ENCODE results near the gene NEK10.

Gene NEK10

GRCh38 chr3:27105904-27106303 is 263.3 kb downstream of the NEK10 start:
- Histone ChIP-seq H3K9ac (ENCODE audit: low read length) (no peak overlapping the region), H3K9me3 (ENCODE audit: control insufficient read depth, low read length) (no peaks in the 10 kb centered on the region), H3K27me3 (ENCODE audit: control insufficient read depth, insufficient read depth, low read length) (no peaks in the 10 kb centered on the region), H3K4me1 (ENCODE audit: control insufficient read depth, insufficient read depth, low read length) (no peaks in the 10 kb centered on the region), H3K4me3 (ENCODE audit: low read length) (no peak overlapping the region), H3K36me3 (ENCODE audit: control insufficient read depth, insufficient read depth, low read length) (no peaks in the 10 kb centered on the region)

DNA sequence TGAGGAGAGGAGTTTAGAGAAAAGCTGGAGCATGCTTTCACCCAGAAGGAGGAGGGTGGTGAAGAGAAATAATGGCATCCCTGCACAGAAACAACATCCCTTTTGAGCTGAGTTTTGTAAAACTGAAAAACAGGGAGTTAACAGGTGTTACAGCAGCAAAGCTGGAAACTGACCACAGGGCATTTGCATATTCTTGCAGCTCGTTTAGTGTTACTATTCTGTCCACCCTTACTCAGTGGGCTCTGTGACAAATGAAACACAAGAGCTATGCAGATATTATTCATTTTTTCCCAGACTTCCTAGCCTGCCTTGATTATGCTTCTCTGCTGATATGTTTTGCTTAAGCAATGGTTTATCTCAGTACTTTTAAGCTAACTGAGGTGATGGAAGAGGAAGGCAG is 272.0 kb downstream of the NEK10 start:
- Histone ChIP-seq H3K27me3 (ENCODE audit: control insufficient read depth, insufficient read depth, low read length) (no peaks in the 10 kb centered on the region), H3K9ac (ENCODE audit: low read length) (no peak overlapping the region), H3K4me3 (ENCODE audit: low read length) (no peak overlapping the region), H3K4me1 (ENCODE audit: control insufficient read depth, insufficient read depth, low read length) (no peaks in the 10 kb centered on the region), H3K9me3 (ENCODE audit: control insufficient read depth, low read length) (no peaks in the 10 kb centered on the region), H3K36me3 (ENCODE audit: control insufficient read depth, insufficient read depth, low read length) (no peaks in the 10 kb centered on the region)

GRCh38 chr3:27095553-27096222 is 273.5 kb downstream of the NEK10 start:
- Histone ChIP-seq H3K36me3 (ENCODE audit: control insufficient read depth, insufficient read depth, low read length) (no peaks in the 10 kb centered on the region), H3K4me1 (ENCODE audit: control insufficient read depth, insufficient read depth, low read length) (no peaks in the 10 kb centered on the region)

GRCh38 chr3:27094721-27095120 is 274.5 kb downstream of the NEK10 start:
- Histone ChIP-seq H3K36me3 (ENCODE audit: control insufficient read depth, insufficient read depth, low read length) (no peaks in the 10 kb centered on the region), H3K27me3 (ENCODE audit: control insufficient read depth, insufficient read depth, low read length) (no peaks in the 10 kb centered on the region), H3K4me1 (ENCODE audit: control insufficient read depth, insufficient read depth, low read length) (no peaks in the 10 kb centered on the region), H3K9me3 (ENCODE audit: control insufficient read depth, low read length) (no peaks in the 10 kb centered on the region), H3K9ac (ENCODE audit: low read length) (no peak overlapping the region), H3K4me3 (ENCODE audit: low read length) (no peak overlapping the region)

More at GRCh38 chr3:27095553-27096222, 273.5 kb downstream of the NEK10 start:
- Histone ChIP-seq H3K9ac (ENCODE audit: low read length) (no peak overlapping the region), H3K4me3 (ENCODE audit: low read length) (no peak overlapping the region), H3K27me3 (ENCODE audit: control insufficient read depth, insufficient read depth, low read length) (no peaks in the 10 kb centered on the region), H3K9me3 (ENCODE audit: control insufficient read depth, low read length) (no peaks in the 10 kb centered on the region)

DNA sequence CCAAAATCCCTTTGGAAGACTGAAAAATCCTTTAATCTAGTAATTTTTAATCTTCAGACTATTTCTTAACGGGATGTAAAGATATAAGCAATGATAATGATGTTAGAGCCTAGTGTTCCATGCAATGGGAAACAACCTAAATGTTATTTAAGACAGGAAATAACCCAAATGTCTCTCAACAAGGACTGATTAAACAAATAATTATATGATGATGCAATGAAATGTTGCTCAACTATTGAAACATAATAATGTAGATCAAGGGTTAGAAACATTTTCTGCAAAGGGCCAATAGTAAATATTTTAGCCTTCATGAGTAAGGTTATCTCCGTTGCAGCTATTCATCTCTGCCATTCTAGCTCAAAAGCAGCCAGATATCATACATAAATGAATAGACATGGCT is 275.4 kb downstream of the NEK10 start:
- no peaks in the 10 kb centered on the region for H3K27me3 ChIP-seq (ENCODE audit: control insufficient read depth, insufficient read depth, low read length)
- H3K4me1 ChIP-seq (ENCODE audit: control insufficient read depth, insufficient read depth, low read length): no peaks in the 10 kb centered on the region
- H3K4me3 ChIP-seq (ENCODE audit: low read length): no peak overlapping the region
- H3K9me3 ChIP-seq (ENCODE audit: control insufficient read depth, low read length): no peaks in the 10 kb centered on the region
- no peak overlapping the region for H3K9ac ChIP-seq (ENCODE audit: low read length)
- H3K36me3 ChIP-seq (ENCODE audit: control insufficient read depth, insufficient read depth, low read length): no peaks in the 10 kb centered on the region

- no peaks in the 10 kb centered on the region for H3K27me3 ChIP-seq (ENCODE audit: control insufficient read depth, insufficient read depth, low read length)
- no peaks in the 10 kb centered on the region for H3K4me1 ChIP-seq (ENCODE audit: control insufficient read depth, insufficient read depth, low read length)
- no peak overlapping the region for H3K4me3 ChIP-seq (ENCODE audit: low read length)
- no peak overlapping the region for H3K9ac ChIP-seq (ENCODE audit: low read length)
- no peaks in the 10 kb centered on the region for H3K36me3 ChIP-seq (ENCODE audit: control insufficient read depth, insufficient read depth, low read length)
- H3K9me3 ChIP-seq (ENCODE audit: control insufficient read depth, low read length): no peaks in the 10 kb centered on the region
Observed at GRCh38 chr3:27090275-27091041, 278.7 kb downstream of the NEK10 start.

DNA sequence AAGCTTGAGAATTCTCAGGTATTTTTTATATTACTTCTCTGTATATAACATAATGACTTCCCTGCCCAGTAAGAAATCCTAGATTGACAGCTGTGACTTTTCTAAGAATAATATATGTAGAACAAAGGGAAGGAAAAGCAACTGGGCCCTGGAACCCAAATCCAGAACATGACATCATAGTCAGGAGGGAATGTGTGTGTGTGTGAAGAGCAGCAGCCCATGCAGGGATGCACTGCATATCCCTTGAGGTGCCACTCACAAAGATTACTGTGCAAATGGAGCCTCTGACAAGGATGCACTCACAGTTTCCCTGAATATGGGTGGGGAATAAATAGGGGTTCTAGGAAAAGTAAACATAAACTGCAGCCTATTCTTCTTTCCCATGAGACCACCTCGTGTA is 279.5 kb downstream of the NEK10 start:
- no peak overlapping the region for H3K4me3 ChIP-seq (ENCODE audit: low read length)
- H3K4me1 ChIP-seq (ENCODE audit: control insufficient read depth, insufficient read depth, low read length): no peaks in the 10 kb centered on the region
- H3K36me3 ChIP-seq (ENCODE audit: control insufficient read depth, insufficient read depth, low read length): no peaks in the 10 kb centered on the region
- no peaks in the 10 kb centered on the region for H3K27me3 ChIP-seq (ENCODE audit: control insufficient read depth, insufficient read depth, low read length)
- H3K9ac ChIP-seq (ENCODE audit: low read length): no peak overlapping the region
- no peaks in the 10 kb centered on the region for H3K9me3 ChIP-seq (ENCODE audit: control insufficient read depth, low read length)

DNA sequence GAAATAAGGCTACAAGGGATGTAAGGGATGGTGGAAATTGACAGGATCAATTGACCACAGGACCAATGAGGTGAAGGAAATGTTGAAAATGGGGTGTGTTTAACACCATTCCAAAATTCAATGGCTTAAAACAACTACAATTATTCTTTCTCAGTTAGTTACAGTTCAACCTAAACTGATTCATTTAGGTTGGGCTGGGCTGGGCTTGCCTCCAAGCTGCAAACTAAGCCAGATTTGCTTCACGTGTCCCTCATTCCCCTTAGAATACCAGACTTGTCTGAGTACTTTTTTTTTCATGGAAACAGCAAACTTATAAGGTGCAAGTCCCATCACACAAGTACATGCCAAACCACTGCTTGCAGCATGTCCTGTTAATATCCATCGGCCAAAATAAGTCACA is 280.1 kb downstream of the NEK10 start:
- H3K27me3 ChIP-seq (ENCODE audit: control insufficient read depth, insufficient read depth, low read length): no peaks in the 10 kb centered on the region
- no peak overlapping the region for H3K4me3 ChIP-seq (ENCODE audit: low read length)
- no peaks in the 10 kb centered on the region for H3K4me1 ChIP-seq (ENCODE audit: control insufficient read depth, insufficient read depth, low read length)
- H3K36me3 ChIP-seq (ENCODE audit: control insufficient read depth, insufficient read depth, low read length): no peaks in the 10 kb centered on the region
- no peak overlapping the region for H3K9ac ChIP-seq (ENCODE audit: low read length)
- H3K9me3 ChIP-seq (ENCODE audit: control insufficient read depth, low read length): no peaks in the 10 kb centered on the region

DNA sequence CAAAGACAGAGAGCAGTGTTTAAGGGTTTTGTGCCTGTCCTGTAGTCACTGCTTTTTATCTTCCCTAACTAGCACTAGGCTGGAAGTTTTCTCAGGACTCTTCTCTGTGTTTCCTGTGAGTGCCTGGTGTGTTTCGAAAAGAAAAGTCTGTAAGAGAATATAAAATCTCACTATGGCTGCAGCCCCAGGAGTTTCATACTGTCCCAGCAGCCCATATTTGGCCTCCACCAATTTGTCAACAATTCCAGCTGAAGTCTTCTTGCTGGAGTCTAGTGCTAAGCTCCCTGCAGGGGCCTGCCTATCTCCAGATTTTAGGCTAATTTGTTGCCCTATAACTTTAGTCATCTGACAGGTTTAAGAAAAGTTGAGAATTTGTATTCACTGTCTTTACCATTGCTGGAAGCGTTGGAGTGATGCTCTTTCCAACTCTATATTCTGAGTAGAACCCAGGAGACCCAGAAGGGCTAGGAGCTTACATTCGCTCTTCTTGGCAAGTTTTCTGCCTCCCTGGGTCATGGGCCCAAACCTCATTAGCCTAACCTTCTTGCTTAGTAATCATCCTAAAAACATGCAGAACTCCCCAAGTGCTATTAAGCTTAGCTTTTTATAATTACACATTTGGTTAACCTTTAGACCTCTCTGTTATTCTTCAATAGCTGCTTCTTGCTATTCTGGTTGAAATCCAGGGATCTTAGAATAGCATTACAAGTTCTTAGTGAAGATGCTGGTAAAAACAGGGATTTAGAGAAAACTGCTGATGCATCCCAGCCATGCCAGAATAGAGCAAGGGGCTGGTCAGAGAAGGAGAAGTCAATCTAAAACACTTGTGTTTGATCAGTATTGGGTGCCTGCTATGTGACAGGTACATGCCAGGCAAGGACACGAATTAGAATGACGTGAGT is 283.1 kb downstream of the NEK10 start:
- Histone ChIP-seq H3K4me3 (ENCODE audit: low read length) (no peak overlapping the region), H3K9me3 (ENCODE audit: control insufficient read depth, low read length) (no peaks in the 10 kb centered on the region), H3K4me1 (ENCODE audit: control insufficient read depth, insufficient read depth, low read length) (no peaks in the 10 kb centered on the region), H3K36me3 (ENCODE audit: control insufficient read depth, insufficient read depth, low read length) (no peaks in the 10 kb centered on the region), H3K9ac (ENCODE audit: low read length) (no peak overlapping the region), H3K27me3 (ENCODE audit: control insufficient read depth, insufficient read depth, low read length) (no peaks in the 10 kb centered on the region)

- no peaks in the 10 kb centered on the region for H3K36me3 ChIP-seq (ENCODE audit: control insufficient read depth, insufficient read depth, low read length)
- no peak overlapping the region for H3K4me3 ChIP-seq (ENCODE audit: low read length)
- H3K9me3 ChIP-seq (ENCODE audit: control insufficient read depth, low read length): no peaks in the 10 kb centered on the region
- H3K9ac ChIP-seq (ENCODE audit: low read length): no peak overlapping the region
- H3K27me3 ChIP-seq (ENCODE audit: control insufficient read depth, insufficient read depth, low read length): no peaks in the 10 kb centered on the region
- no peaks in the 10 kb centered on the region for H3K4me1 ChIP-seq (ENCODE audit: control insufficient read depth, insufficient read depth, low read length)
Observed at GRCh38 chr3:27081992-27082607, 287.1 kb downstream of the NEK10 start.

DNA sequence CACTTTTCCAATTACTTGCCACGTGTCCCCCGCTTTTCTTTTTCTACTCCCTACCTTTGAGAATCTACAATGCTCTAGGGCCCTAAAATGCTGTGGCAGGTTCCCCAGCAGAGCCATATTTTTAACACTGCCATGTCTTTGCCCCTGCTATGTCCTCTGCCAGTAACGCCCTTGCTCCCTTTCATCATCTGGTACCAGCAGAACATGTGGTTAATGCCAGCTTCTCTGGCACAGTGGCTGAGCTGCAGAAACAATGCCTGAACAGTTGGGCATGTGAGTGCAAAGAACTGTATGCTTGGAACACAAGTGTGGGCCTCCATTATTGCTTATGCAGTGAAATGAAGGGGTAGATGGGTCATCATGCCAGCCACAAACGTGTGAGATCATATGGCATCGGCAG is 287.6 kb downstream of the NEK10 start:
- Histone ChIP-seq H3K27me3 (ENCODE audit: control insufficient read depth, insufficient read depth, low read length) (no peaks in the 10 kb centered on the region), H3K9me3 (ENCODE audit: control insufficient read depth, low read length) (no peaks in the 10 kb centered on the region), H3K4me1 (ENCODE audit: control insufficient read depth, insufficient read depth, low read length) (no peaks in the 10 kb centered on the region), H3K4me3 (ENCODE audit: low read length) (no peak overlapping the region), H3K9ac (ENCODE audit: low read length) (no peak overlapping the region), H3K36me3 (ENCODE audit: control insufficient read depth, insufficient read depth, low read length) (no peaks in the 10 kb centered on the region)

DNA sequence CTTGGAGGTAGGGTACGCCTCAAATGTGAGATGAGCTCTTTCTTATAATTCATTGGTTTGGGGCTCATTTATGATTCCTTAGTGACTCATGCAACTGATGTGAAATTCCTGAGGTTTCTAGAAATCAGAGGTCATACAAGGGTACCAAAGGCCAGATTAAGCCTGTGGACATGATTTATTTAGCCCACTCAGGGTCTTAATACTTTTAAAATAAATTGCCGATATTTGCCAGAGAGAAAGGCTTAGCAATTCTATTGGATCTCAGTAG is 289.0 kb downstream of the NEK10 start:
- no peaks in the 10 kb centered on the region for H3K36me3 ChIP-seq (ENCODE audit: control insufficient read depth, insufficient read depth, low read length)
- no peaks in the 10 kb centered on the region for H3K4me1 ChIP-seq (ENCODE audit: control insufficient read depth, insufficient read depth, low read length)

More for the DNA sequence above, 289.0 kb downstream of the NEK10 start:
- H3K27me3 ChIP-seq (ENCODE audit: control insufficient read depth, insufficient read depth, low read length): no peaks in the 10 kb centered on the region
- H3K4me3 ChIP-seq (ENCODE audit: low read length): no peak overlapping the region
- no peak overlapping the region for H3K9ac ChIP-seq (ENCODE audit: low read length)
- no peaks in the 10 kb centered on the region for H3K9me3 ChIP-seq (ENCODE audit: control insufficient read depth, low read length)
